Measurements from ENCODE around the gene DCDC2.

DCDC2 gene

GRCh38 chr6:24359640-24360454 lies 2.0 kb upstream of the DCDC2 start:
- DNase-seq (ENCODE audit: low spot score in 2 of 2): peak; percentile 52 to 54
- Mint-ChIP-seq H3K9me3 (no peaks in the 10 kb centered on the region), H3K4me3 (peak overlapping the region; percentile 66), H3K27ac (ENCODE audit: low read depth) (no peak overlapping the region), H3K36me3 (ENCODE audit: insufficient read depth) (peaks cover 3% of the 10 kb centered on the region), H3K4me1 (peaks cover 24% of the 10 kb centered on the region), H3K27me3 (peaks cover 53% of the 10 kb centered on the region)
- ATAC-seq (replicated peaks; ENCODE audit: extremely low read depth, poor library complexity, severe bottlenecking): peak; percentile 84

GRCh38 chr6:24358219-24358821 lies 461 bp upstream of the DCDC2 start:
- Mint-ChIP-seq H3K9me3 (no peaks in the 10 kb centered on the region), H3K36me3 (ENCODE audit: insufficient read depth) (peaks cover 3% of the 10 kb centered on the region), H3K4me1 (peaks cover 24% of the 10 kb centered on the region), H3K27me3 (peaks cover 42% of the 10 kb centered on the region), H3K4me3 (peak overlapping the region; percentile 76), H3K27ac (ENCODE audit: low read depth) (no peak overlapping the region)
- ATAC-seq (replicated peaks; ENCODE audit: extremely low read depth, poor library complexity, severe bottlenecking): no peak
- DNase-seq (ENCODE audit: low spot score in 2 of 2): no peak

- no peak overlapping the region for H3K27ac Mint-ChIP-seq (ENCODE audit: low read depth)
- H3K36me3 Mint-ChIP-seq (ENCODE audit: insufficient read depth): peaks cover 3% of the 10 kb centered on the region
- peaks cover 24% of the 10 kb centered on the region for H3K4me1 Mint-ChIP-seq
- DNase-seq (ENCODE audit: low spot score in 2 of 2) (no peak), ATAC-seq (replicated peaks; ENCODE audit: extremely low read depth, poor library complexity, severe bottlenecking) (no peak)
- no peak overlapping the region for H3K4me3 Mint-ChIP-seq
- no peaks in the 10 kb centered on the region for H3K9me3 Mint-ChIP-seq
- peaks cover 33% of the 10 kb centered on the region for H3K27me3 Mint-ChIP-seq
Measured at GRCh38 chr6:24356310-24356973, 1.4 kb downstream of the DCDC2 start.

GRCh38 chr6:24355393-24355792 lies 2.5 kb downstream of the DCDC2 start:
- no peak overlapping the region for H3K27ac Mint-ChIP-seq (ENCODE audit: low read depth)
- DNase-seq (ENCODE audit: low spot score in 2 of 2): no peak
- peaks cover 33% of the 10 kb centered on the region for H3K27me3 Mint-ChIP-seq
- no peak overlapping the region for H3K4me3 Mint-ChIP-seq
- H3K4me1 Mint-ChIP-seq: peaks cover 24% of the 10 kb centered on the region
- H3K9me3 Mint-ChIP-seq: no peaks in the 10 kb centered on the region
- peaks cover 3% of the 10 kb centered on the region for H3K36me3 Mint-ChIP-seq (ENCODE audit: insufficient read depth)
- ATAC-seq (replicated peaks; ENCODE audit: extremely low read depth, poor library complexity, severe bottlenecking): no peak

GRCh38 chr6:24353861-24354260 lies 4.0 kb downstream of the DCDC2 start:
- Mint-ChIP-seq H3K36me3 (ENCODE audit: insufficient read depth) (peaks cover 3% of the 10 kb centered on the region), H3K4me3 (no peak overlapping the region), H3K27me3 (peaks cover 45% of the 10 kb centered on the region), H3K27ac (ENCODE audit: low read depth) (no peak overlapping the region), H3K4me1 (peaks cover 13% of the 10 kb centered on the region), H3K9me3 (no peaks in the 10 kb centered on the region)
- DNase-seq (ENCODE audit: low spot score in 2 of 2) (no peak), ATAC-seq (replicated peaks; ENCODE audit: extremely low read depth, poor library complexity, severe bottlenecking) (no peak)

GRCh38 chr6:24352434-24352833 lies 5.4 kb downstream of the DCDC2 start:
- no peak for ATAC-seq (replicated peaks; ENCODE audit: extremely low read depth, poor library complexity, severe bottlenecking)

GRCh38 chr6:24344976-24345375 lies 12.9 kb downstream of the DCDC2 start:
- Mint-ChIP-seq H3K4me3 (no peak overlapping the region), H3K4me1 (no peaks in the 10 kb centered on the region), H3K9me3 (no peaks in the 10 kb centered on the region), H3K27me3 (peaks cover 83% of the 10 kb centered on the region), H3K36me3 (ENCODE audit: insufficient read depth) (no peaks in the 10 kb centered on the region), H3K27ac (ENCODE audit: low read depth) (no peak overlapping the region)
- ATAC-seq (replicated peaks; ENCODE audit: extremely low read depth, poor library complexity, severe bottlenecking): no peak
- DNase-seq (ENCODE audit: low spot score in 2 of 2): no peak

More at GRCh38 chr6:24352434-24352833, 5.4 kb downstream of the DCDC2 start:
- Mint-ChIP-seq H3K9me3 (no peaks in the 10 kb centered on the region), H3K36me3 (ENCODE audit: insufficient read depth) (no peaks in the 10 kb centered on the region), H3K4me3 (no peak overlapping the region), H3K27me3 (peaks cover 51% of the 10 kb centered on the region), H3K27ac (ENCODE audit: low read depth) (no peak overlapping the region), H3K4me1 (peaks cover 4% of the 10 kb centered on the region)
- no peak for DNase-seq (ENCODE audit: low spot score in 2 of 2)

- H3K4me3 Mint-ChIP-seq: no peak overlapping the region
- H3K36me3 Mint-ChIP-seq (ENCODE audit: insufficient read depth): no peaks in the 10 kb centered on the region
- H3K4me1 Mint-ChIP-seq: no peaks in the 10 kb centered on the region
- H3K27me3 Mint-ChIP-seq: peaks cover 62% of the 10 kb centered on the region
- ATAC-seq (replicated peaks; ENCODE audit: extremely low read depth, poor library complexity, severe bottlenecking): no peak
- no peak for DNase-seq (ENCODE audit: low spot score in 2 of 2)
- no peak overlapping the region for H3K27ac Mint-ChIP-seq (ENCODE audit: low read depth)
- peaks cover 15% of the 10 kb centered on the region for H3K9me3 Mint-ChIP-seq
Measured at GRCh38 chr6:24340998-24341938, 16.6 kb downstream of the DCDC2 start.

GRCh38 chr6:24339932-24340331 lies 17.9 kb downstream of the DCDC2 start:
- peaks cover 49% of the 10 kb centered on the region for H3K27me3 Mint-ChIP-seq
- no peak for ATAC-seq (replicated peaks; ENCODE audit: extremely low read depth, poor library complexity, severe bottlenecking)
- no peaks in the 10 kb centered on the region for H3K4me1 Mint-ChIP-seq
- no peak overlapping the region for H3K27ac Mint-ChIP-seq (ENCODE audit: low read depth)
- DNase-seq (ENCODE audit: low spot score in 2 of 2): no peak
- H3K36me3 Mint-ChIP-seq (ENCODE audit: insufficient read depth): no peaks in the 10 kb centered on the region
- peaks cover 15% of the 10 kb centered on the region for H3K9me3 Mint-ChIP-seq
- no peak overlapping the region for H3K4me3 Mint-ChIP-seq

- ATAC-seq (replicated peaks; ENCODE audit: extremely low read depth, poor library complexity, severe bottlenecking) (no peak), DNase-seq (ENCODE audit: low spot score in 2 of 2) (no peak)
- Mint-ChIP-seq H3K27me3 (peaks cover 41% of the 10 kb centered on the region), H3K27ac (ENCODE audit: low read depth) (no peak overlapping the region), H3K9me3 (peaks cover 15% of the 10 kb centered on the region), H3K36me3 (ENCODE audit: insufficient read depth) (no peaks in the 10 kb centered on the region), H3K4me1 (no peaks in the 10 kb centered on the region), H3K4me3 (no peak overlapping the region)
Measured at GRCh38 chr6:24334285-24334684, 23.6 kb downstream of the DCDC2 start.

- no peak overlapping the region for H3K27ac Mint-ChIP-seq (ENCODE audit: low read depth)
- ATAC-seq (replicated peaks; ENCODE audit: extremely low read depth, poor library complexity, severe bottlenecking): no peak
- DNase-seq (ENCODE audit: low spot score in 2 of 2): no peak
- H3K9me3 Mint-ChIP-seq: no peaks in the 10 kb centered on the region
- H3K4me3 Mint-ChIP-seq: no peak overlapping the region
- H3K36me3 Mint-ChIP-seq (ENCODE audit: insufficient read depth): no peaks in the 10 kb centered on the region
- peaks cover 41% of the 10 kb centered on the region for H3K27me3 Mint-ChIP-seq
- H3K4me1 Mint-ChIP-seq: no peaks in the 10 kb centered on the region
Measured at GRCh38 chr6:24332317-24332716, 25.5 kb downstream of the DCDC2 start.

- DNase-seq (ENCODE audit: low spot score in 2 of 2): no peak
- Mint-ChIP-seq H3K36me3 (ENCODE audit: insufficient read depth) (no peaks in the 10 kb centered on the region), H3K9me3 (no peaks in the 10 kb centered on the region), H3K4me1 (no peaks in the 10 kb centered on the region), H3K27me3 (peaks cover 41% of the 10 kb centered on the region), H3K4me3 (no peak overlapping the region), H3K27ac (ENCODE audit: low read depth) (no peak overlapping the region)
- no peak for ATAC-seq (replicated peaks; ENCODE audit: extremely low read depth, poor library complexity, severe bottlenecking)
Measured at GRCh38 chr6:24330137-24330732, 27.6 kb downstream of the DCDC2 start.
